Activated B cell treated with CpG ODN at 0.5 μM for 24 hours (primary cell): ENCODE data around the gene PRKCZ. TPM values are rescaled to one million over a fixed set of nuclear protein-coding genes. Genes with fewer than 3 reads are reported as not detected.

Source experiments
- ATAC-seq: fragments of 200-7000 bp; cut with Tn5 transposase; one replicate; pipeline ENCODE4 v1.10.0; 2021; ENCODE audit warnings: low read depth, mild to moderate bottlenecking, moderate library complexity
- CTCF ChIA-PET: fragments of 350-600 bp; sonication (Branson Sonifier 250); formaldehyde crosslinking; loops from one replicate; lab custom pipeline; 2021; ENCODE audit warnings: antibody characterized with exemption; lab: Charles Lee
- POLR2A ChIA-PET: fragments of 350-600 bp; sonication (Branson Sonifier 250); formaldehyde crosslinking; loops from one replicate; lab custom pipeline; 2021; ENCODE audit warnings: antibody characterized with exemption; lab: Charles Lee
- DNase-seq: peaks from one replicate; pipeline ENCODE4 v3.0.0; 2022
- H3K27ac Mint-ChIP-seq: one replicate; pipeline ENCODE4 v1.8.0; 2020; ENCODE audit warnings: mixed read lengths
- H3K27me3 Mint-ChIP-seq: one replicate; pipeline ENCODE4 v1.8.0; 2021; ENCODE audit warnings: mixed read lengths
- H3K36me3 Mint-ChIP-seq: one replicate; pipeline ENCODE4 v1.8.0; 2021; ENCODE audit warnings: low read depth, mixed read lengths
- H3K4me1 Mint-ChIP-seq: one replicate; pipeline ENCODE4 v1.8.0; 2021; ENCODE audit warnings: mixed read lengths
- H3K4me3 Mint-ChIP-seq: one replicate; pipeline ENCODE4 v1.8.0; 2020; ENCODE audit warnings: mild to moderate bottlenecking, mixed read lengths
- H3K9me3 Mint-ChIP-seq: one replicate; pipeline ENCODE4 v1.8.0; 2020; ENCODE audit warnings: mixed read lengths
- CTCF ChIP-seq: fragments of 200-600 bp; IDR thresholded peaks from one replicate; pipeline ENCODE4 v1.8.0; 2022; ENCODE audit warnings: antibody characterized with exemption, mild to moderate bottlenecking
- intact Hi-C: fragments of 100-400 bp; cut with micrococcal nuclease; formaldehyde crosslinking; loops from one replicate; pipeline ENCODE4 v1.15.1; 2024
- total RNA-seq: library from RNA; stranded (reverse); gene quantifications from 2 replicates; pipeline ENCODE4 v1.2.3, GENCODE V29; 2022

Gene PRKCZ
- total RNA-seq, 1 donor from 2014 or later, result 28.5 TPM

GRCh38 chr1:2156866-2157265, 106.7 kb downstream of the PRKCZ start:
- H3K9me3 Mint-ChIP-seq, result no peaks in the 10 kb centered on the region
- H3K4me1 Mint-ChIP-seq, result no peaks in the 10 kb centered on the region
- no peak overlapping the region for H3K4me3 Mint-ChIP-seq
- no peak for DNase-seq
- H3K27ac Mint-ChIP-seq, result no peak overlapping the region
- H3K27me3 Mint-ChIP-seq, result no peaks in the 10 kb centered on the region
- no peak for ATAC-seq
- intact Hi-C loops, result no loop called here
- H3K36me3 Mint-ChIP-seq, result peaks cover 57% of the 10 kb centered on the region
- CTCF ChIA-PET, result no interaction called here
- POLR2A ChIA-PET, result no interaction called here
- no peak for TF ChIP-seq CTCF

DNA sequence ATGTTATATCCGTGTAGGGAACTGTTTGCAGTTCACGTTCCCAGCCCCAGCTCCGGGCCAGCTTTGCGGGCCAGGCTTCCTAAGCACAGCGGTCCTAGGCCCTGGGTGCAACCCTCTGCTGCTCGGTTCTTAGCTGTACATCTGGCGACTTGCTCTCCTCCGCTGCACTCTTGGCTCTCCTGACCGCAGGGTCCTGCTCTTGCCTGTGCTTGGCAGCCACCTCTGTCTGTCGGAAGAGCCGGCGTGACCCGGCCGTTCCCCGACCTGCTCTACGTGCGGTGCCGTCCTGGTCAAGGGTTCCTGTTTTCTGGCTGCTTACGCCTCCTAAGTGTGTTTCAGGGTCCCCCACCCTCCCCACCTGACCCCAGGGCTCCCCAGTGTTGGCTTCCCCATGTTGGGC, 107.6 kb downstream of the PRKCZ start:
- no peak overlapping the region for H3K4me3 Mint-ChIP-seq
- H3K9me3 Mint-ChIP-seq, result no peaks in the 10 kb centered on the region
- ChIA-PET CTCF (no interaction called here), POLR2A (no interaction called here)
- DNase-seq (no peak), ATAC-seq (no peak)
- intact Hi-C loops, result no loop called here
- H3K27me3 Mint-ChIP-seq, result no peaks in the 10 kb centered on the region
- TF ChIP-seq CTCF, result no peak
- no peak overlapping the region for H3K27ac Mint-ChIP-seq
- H3K4me1 Mint-ChIP-seq, result no peaks in the 10 kb centered on the region
- H3K36me3 Mint-ChIP-seq, result peaks cover 55% of the 10 kb centered on the region

DNA sequence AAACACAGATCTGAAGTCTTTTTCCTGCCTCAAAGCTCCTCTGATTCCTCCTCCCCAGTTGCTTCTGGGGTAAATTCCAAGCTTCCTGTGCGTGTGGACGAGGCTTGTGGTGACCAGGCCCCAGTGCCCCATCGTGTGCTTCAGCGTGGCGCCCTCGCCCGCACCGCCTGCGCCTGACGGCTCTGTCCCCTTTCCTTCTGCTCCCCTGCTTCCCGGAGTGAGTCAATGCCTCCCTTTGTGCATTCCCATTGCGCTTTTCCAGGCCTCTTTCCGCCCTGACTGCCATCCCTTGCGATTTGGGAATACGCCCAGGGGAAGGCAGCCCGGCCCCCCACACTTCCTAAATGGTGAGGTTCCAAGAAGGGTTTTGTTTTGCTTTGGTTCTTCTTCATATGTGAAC, 108.1 kb downstream of the PRKCZ start:
- DNase-seq (no peak), ATAC-seq (no peak)
- H3K4me1 Mint-ChIP-seq, result no peaks in the 10 kb centered on the region
- no peaks in the 10 kb centered on the region for H3K9me3 Mint-ChIP-seq
- intact Hi-C loops, result no loop called here
- H3K36me3 Mint-ChIP-seq, result peaks cover 55% of the 10 kb centered on the region
- no peak overlapping the region for H3K27ac Mint-ChIP-seq
- TF ChIP-seq CTCF, result no peak
- H3K27me3 Mint-ChIP-seq, result no peaks in the 10 kb centered on the region
- no peak overlapping the region for H3K4me3 Mint-ChIP-seq
- POLR2A ChIA-PET, result no interaction called here
- CTCF ChIA-PET, result no interaction called here

DNA sequence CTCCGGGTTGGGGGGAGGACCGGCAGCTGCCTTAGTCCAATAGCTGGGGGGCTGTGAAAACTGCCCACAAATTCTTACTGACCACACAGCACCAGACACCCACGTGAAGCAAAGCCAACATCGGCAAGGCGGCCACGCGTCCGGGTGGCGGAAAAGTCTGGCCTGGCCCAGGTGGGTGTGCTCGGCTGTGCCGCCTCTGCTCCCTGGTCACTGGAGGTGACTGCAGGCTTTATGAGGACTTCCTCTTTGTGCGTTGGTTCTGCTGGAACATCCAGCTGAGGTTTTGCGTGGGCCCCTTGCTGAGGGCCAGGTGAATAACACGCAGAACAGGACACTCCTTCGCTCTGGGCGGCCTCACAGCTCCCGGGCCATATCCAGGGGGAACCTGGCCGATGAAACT, 108.9 kb downstream of the PRKCZ start:
- no peak overlapping the region for H3K27ac Mint-ChIP-seq
- ChIA-PET POLR2A (no interaction called here), CTCF (no interaction called here)

GRCh38 chr1:2160451-2161300, 110.5 kb downstream of the PRKCZ start:
- DNase-seq (no peak), ATAC-seq (no peak)
- POLR2A ChIA-PET, result no interaction called here
- Mint-ChIP-seq H3K27me3 (no peaks in the 10 kb centered on the region), H3K4me1 (no peaks in the 10 kb centered on the region), H3K36me3 (peaks cover 50% of the 10 kb centered on the region), H3K4me3 (no peak overlapping the region), H3K27ac (no peak overlapping the region), H3K9me3 (no peaks in the 10 kb centered on the region)
- CTCF ChIA-PET, result no interaction called here
- TF ChIP-seq CTCF, result no peak
- intact Hi-C loops, result no loop called here

More for the DNA sequence above, 108.9 kb downstream of the PRKCZ start:
- no peak for TF ChIP-seq CTCF
- H3K36me3 Mint-ChIP-seq, result peaks cover 55% of the 10 kb centered on the region
- no peak for DNase-seq
- H3K4me3 Mint-ChIP-seq, result no peak overlapping the region
- ATAC-seq, result no peak
- no peaks in the 10 kb centered on the region for H3K4me1 Mint-ChIP-seq
- no peaks in the 10 kb centered on the region for H3K9me3 Mint-ChIP-seq
- intact Hi-C loops, result no loop called here
- no peaks in the 10 kb centered on the region for H3K27me3 Mint-ChIP-seq
